Body of pancreas (tissue), 4 donors: ENCODE measurements around the gene NPTXR. TPM values are rescaled to one million over a fixed set of nuclear protein-coding genes. Genes with fewer than 3 reads are reported as not detected.

Experiments used
- ATAC-seq: fragments of 150-250 bp; one replicate; pipeline ENCODE4 v1.9.1; 2016
- DNase-seq, 4 donors: peaks; one replicate each; pipeline ENCODE4 v3.0.0-alpha.2; 2019
- H3K27ac ChIP-seq, 4 donors: fragments of 200-600 bp; sonication (generic); 1 replicate in 3 of 4; 2 replicates in 1 of 4; pipeline versions ENCODE4 v1.5.1 to v1.6.1; 2016 to 2019; ENCODE audit warnings: mild to moderate bottlenecking in 1 of 4, mixed read lengths in 1 of 4, moderate library complexity in 1 of 4
- H3K27me3 ChIP-seq, 2 donors: fragments of 200-600 bp; sonication (generic); one replicate each; pipeline ENCODE4 v1.6.0; 2016; ENCODE audit warnings: mild to moderate bottlenecking in 1 of 2
- H3K36me3 ChIP-seq, 2 donors: fragments of 200-600 bp; sonication (generic); replicated peaks in 1 of 2; 2 replicates each; pipeline ENCODE4 v1.5.1; 2016; ENCODE audit warnings: low read depth in 2 of 2; ENCODE audit not compliant: insufficient read depth in 1 of 2
- H3K4me1 ChIP-seq: fragments of 200-600 bp; sonication (generic); one replicate; pipeline ENCODE4 v1.6.0; 2016
- H3K4me3 ChIP-seq, 2 donors: fragments of 200-600 bp; sonication (generic); 1 replicate in 1 of 2; 2 replicates in 1 of 2; pipeline ENCODE4 v1.5.1; 2016 to 2019
- H3K9me3 ChIP-seq, 3 donors: fragments of 200-600 bp; sonication (generic); 1 replicate in 2 of 3; 2 replicates in 1 of 3; pipeline ENCODE4 v1.5.1; 2016
- CTCF ChIP-seq, 7 experiments: fragments of 450-650 bp in 4 of 7; fragments of 200-600 bp in 3 of 7; sonication (generic) in 3 of 7; IDR thresholded peaks; one replicate each; pipeline ENCODE4 v1.5.1; 2016 to 2019; ENCODE audit warnings: antibody characterized with exemption in 7 of 7
- POLR2A ChIP-seq, 3 donors: fragments of 450-650 bp; IDR thresholded peaks; one replicate each; pipeline ENCODE4 v1.6.1; 2016; ENCODE audit warnings: antibody characterized with exemption in 3 of 3, mild to moderate bottlenecking in 2 of 3
- WGBS, 2 donors: methylation state at CpG; one replicate each; pipeline ENCODE4 v1.1.5; 2017; 5-methylcytosine and 5-hydroxymethylcytosine counted together
- intact Hi-C: fragments of 100-400 bp; cut with DNase I; formaldehyde crosslinking; loops from one replicate; pipeline ENCODE4 v1.15.1; 2023
- total RNA-seq, 2 donors: library from RNA; depleted of rRNA; stranded (reverse); fragments of >200 nt; gene quantifications; one replicate each; pipeline ENCODE4 v1.1.0, GENCODE V29; 2016

NPTXR gene
- total RNA-seq, 2 donors from 2014 or later: 6.0 to 10.5 TPM

DNA sequence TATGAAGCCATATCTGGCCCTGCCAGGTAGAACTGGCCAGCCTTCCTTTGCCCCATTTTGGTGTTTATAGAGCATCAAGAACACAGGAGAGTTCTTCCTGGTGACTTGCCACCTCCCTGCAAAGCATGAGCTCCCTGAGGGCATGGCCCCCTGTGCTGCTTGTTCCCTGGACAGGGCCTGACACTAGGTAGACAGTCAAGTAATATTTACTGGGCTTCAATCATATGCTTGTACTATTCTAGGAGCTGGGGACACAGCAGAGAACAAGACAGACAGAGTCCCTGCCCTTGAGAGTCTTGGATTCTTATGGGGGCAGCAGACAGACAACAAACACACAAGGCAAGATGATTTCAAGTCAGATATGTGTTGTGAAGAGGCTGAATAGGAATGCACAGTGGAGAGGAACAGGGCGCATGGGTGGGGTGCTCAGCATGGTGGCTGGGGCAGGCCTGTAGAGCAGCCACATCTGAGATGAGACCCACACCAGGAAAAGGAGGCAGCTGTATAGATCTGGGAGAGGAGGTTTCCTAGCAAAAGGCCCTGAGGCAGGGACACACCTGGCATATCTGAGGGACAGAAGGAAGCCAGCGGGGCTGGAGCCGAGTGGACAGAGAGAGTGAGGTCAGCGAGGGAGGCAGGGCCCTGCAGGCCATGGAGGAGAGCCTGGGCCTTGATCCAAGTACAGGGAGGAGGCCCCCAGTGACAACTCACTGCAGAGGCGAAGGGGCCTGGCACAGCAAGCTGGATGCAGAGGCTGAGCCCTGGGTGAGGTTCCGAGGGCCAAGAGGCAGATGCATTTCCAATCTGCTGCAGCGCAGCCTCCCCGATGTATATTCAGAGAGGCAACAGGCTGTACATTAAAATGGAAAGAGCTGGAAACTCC is 38.4 kb upstream of the NPTXR start:
- intact Hi-C loops: no loop called here

DNA sequence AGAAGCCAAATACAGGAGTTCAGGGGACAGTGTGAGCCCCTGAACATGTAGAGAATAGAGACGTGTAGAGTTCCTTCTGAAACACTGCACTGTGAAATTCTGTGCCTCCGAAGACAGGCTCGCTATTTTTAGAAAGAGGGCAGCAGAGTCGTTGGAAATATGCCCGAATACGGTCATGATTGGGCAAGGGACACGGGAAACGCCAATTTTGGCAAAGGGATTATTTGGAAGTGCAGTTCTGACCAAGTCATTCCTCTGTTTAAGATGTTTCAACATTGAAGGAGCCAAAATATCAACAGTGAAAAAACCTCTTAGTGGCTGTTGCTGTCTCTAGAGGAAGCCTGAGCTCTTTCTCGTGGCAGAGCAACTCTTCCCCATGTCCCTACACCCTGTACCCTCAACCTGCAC is 37.6 kb upstream of the NPTXR start:
- TF ChIP-seq POLR2A (IDR thresholded peaks at IDR 0.05) (no peak), CTCF (IDR thresholded peaks at IDR 0.05) (peak in 4 of 7 experiments; percentile 28 to 40 (median 32))
- Histone ChIP-seq H3K27me3 (no peaks in the 10 kb centered on the region), H3K27ac (peak overlapping the region in 3 of 4 donors; percentile 48 to 66 (median 50)), H3K4me3 (no peak overlapping the region), H3K36me3 (no peaks in the 10 kb centered on the region), H3K9me3 (no peaks in the 10 kb centered on the region), H3K4me1 (peaks cover 25% of the 10 kb centered on the region)
- ATAC-seq: peak; percentile 72
- 9 to 16% methylated on average over 9 of the region's 9 CpGs for WGBS, 2 donors
- intact Hi-C loops: no loop called here
- DNase-seq: peak; percentile 59 to 75 (median 69)

More for the DNA sequence above, 38.4 kb upstream of the NPTXR start:
- Histone ChIP-seq H3K9me3 (no peaks in the 10 kb centered on the region), H3K4me1 (peaks cover 25% of the 10 kb centered on the region), H3K27ac (peak overlapping the region in 3 of 4 donors; percentile 48 to 66 (median 50)), H3K27me3 (no peaks in the 10 kb centered on the region), H3K36me3 (no peaks in the 10 kb centered on the region), H3K4me3 (no peak overlapping the region)
- 38 to 39% methylated on average over 8 of the region's 8 CpGs for WGBS, 2 donors
- TF ChIP-seq CTCF (IDR thresholded peaks at IDR 0.05): no peak
- TF ChIP-seq POLR2A (IDR thresholded peaks at IDR 0.05): no peak
- ATAC-seq: peak; percentile 70
- peak in 3 of 4 donors; percentile 53 to 67 (median 59) for DNase-seq

DNA sequence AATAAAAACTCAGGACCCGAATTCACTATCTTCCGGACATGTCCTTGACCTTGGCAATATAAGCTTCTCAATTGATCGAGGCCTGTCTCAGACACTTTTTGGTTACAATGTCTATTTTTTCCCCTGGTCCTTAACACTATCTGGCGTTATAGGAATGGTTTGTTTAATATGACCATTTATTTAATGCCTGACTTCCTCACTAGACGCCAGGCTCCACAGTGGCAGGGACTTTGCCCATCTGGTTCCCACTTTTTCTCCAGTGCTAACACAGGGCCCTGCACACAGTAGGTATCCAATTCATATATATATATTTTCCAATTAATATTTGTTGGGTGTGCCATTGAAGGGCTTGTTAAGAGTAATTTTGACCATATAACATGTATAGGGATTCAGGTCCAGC is 36.1 kb upstream of the NPTXR start:
- Histone ChIP-seq H3K27me3 (no peaks in the 10 kb centered on the region), H3K9me3 (no peaks in the 10 kb centered on the region), H3K36me3 (no peaks in the 10 kb centered on the region), H3K4me3 (no peak overlapping the region), H3K4me1 (peaks cover 25% of the 10 kb centered on the region), H3K27ac (no peak overlapping the region)
- no peak for ATAC-seq
- no peak for TF ChIP-seq POLR2A (IDR thresholded peaks at IDR 0.05)
- no peak for TF ChIP-seq CTCF (IDR thresholded peaks at IDR 0.05)
- intact Hi-C loops: loop anchor here (5.0 kb wide), 1 partner anchor 37 kb away; no protein-coding TSS in a partner anchor
- DNase-seq: no peak
- WGBS, 2 donors: 50 to 56% methylated on average over 5 of the region's 5 CpGs

DNA sequence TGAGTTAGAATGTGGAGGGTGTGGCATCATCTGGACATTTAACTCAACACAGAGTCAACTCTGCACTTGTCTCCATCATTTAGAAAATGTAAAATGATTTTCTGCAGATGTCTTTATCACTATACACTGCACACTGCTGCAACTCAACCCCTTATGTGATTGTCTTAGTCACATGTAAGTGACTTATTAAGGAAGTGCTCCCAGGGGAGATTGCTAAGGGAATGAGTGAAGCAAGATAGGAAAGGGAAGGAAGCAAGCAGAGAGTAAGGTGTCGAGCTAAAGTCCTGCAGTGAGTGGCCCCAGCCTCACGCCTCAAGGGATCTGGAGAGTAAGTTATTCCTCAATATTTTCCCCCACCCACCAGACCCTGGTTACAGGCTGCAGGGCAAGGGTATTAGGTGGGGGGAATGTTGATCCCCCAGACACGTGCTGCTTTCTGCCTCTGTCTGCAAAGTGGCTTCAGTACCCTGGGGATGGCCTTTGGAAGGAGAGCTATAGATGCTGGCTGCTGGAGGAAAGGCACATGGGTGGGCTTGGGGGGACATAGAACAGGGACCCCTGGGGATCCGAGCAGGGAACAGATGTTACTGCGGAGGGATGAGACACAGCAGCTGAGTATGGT is 35.4 kb upstream of the NPTXR start:
- ATAC-seq: no peak
- no peak for DNase-seq
- intact Hi-C loops: loop anchor here (5.0 kb wide), 1 partner anchor 38 kb away; no protein-coding TSS in a partner anchor
- H3K4me1 ChIP-seq: peaks cover 25% of the 10 kb centered on the region
- H3K27ac ChIP-seq: no peak overlapping the region
- no peaks in the 10 kb centered on the region for H3K9me3 ChIP-seq
- WGBS, 2 donors: 82 to 83% methylated on average over 5 of the region's 5 CpGs
- H3K36me3 ChIP-seq: no peaks in the 10 kb centered on the region
- no peak overlapping the region for H3K4me3 ChIP-seq
- H3K27me3 ChIP-seq: no peaks in the 10 kb centered on the region
- TF ChIP-seq CTCF (IDR thresholded peaks at IDR 0.05) (no peak), POLR2A (IDR thresholded peaks at IDR 0.05) (no peak)
